ENCODE measurements around the gene PIP5K1C.
A peak's percentile ranks its signal among the peaks of the same experiment; 100 is the strongest.

Gene PIP5K1C

DNA sequence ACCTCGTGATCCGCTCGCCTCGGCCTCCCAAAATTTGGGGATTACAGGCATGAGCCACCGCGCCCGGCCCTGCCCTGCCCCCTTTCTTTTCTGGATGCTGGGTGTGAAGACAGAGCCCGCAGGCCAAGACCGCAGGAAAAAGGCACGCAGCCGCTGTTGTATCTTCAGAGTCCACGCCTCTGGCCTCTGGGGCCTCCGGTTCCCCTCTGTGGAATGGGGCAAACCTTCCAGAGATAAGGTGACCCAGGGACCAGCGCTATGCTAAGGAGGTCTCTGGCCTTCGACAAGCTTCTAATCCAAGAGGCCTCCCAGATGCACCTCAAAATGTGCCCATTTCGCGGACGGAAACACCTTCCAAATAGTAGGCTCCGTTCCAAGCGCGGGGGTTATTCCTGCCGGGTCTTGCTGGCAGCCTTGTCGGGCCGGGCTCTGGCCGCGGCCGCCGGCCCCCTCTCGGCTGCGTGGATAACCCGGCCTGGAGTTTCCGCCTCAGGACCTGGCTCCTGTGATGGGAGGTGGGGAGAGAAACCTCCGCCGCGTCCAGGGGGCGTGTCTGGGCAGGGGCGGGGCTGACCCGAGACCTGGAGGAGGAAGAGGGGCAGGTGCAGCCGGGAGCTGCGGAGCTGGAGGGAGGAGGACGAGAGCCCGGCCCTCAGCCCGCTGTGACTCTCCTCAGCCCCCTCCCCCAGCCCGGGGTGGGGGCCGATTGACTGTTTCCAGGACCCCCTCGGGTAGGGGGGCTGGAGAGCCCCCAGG is 21.0 kb upstream of the PIP5K1C start:
- peak; percentile 90 for DNase-seq

- no peak for DNase-seq
Observed at GRCh38 chr19:3720349-3720917, 20.2 kb upstream of the PIP5K1C start.

- no peak for DNase-seq
Observed at GRCh38 chr19:3719868-3720267, 19.6 kb upstream of the PIP5K1C start.

GRCh38 chr19:3716147-3716668 is 15.9 kb upstream of the PIP5K1C start:
- no peak for DNase-seq

GRCh38 chr19:3712663-3713611 is 12.7 kb upstream of the PIP5K1C start:
- DNase-seq, result no peak

DNA sequence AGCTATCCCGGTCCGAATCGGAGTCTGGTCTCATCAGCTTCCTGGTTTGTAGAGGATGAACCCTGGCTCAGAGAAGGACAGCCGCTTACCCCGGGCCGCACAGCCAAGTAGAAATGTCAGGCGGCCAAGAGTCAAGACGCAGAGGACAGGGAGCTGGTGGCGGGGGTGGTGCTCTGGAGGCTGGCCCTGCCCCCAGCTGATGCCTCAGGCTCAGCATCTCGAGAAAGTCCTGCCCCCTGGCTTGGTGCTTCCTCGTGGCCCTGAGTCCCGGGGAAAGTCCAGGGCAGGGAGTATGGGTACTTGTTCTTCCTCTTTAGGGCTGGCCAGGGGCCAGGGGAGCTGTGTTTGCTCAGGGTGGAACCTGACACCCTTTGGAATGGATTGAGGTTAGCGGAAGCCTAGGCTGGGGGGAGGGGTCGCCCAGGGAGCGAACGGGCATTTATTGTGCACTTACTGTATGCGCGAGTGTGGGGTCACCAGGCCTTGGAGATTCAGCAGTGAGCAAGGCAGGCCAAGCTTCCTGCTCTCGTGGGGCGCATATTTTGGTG is 10.1 kb upstream of the PIP5K1C start:
- DNase-seq, result no peak

DNA sequence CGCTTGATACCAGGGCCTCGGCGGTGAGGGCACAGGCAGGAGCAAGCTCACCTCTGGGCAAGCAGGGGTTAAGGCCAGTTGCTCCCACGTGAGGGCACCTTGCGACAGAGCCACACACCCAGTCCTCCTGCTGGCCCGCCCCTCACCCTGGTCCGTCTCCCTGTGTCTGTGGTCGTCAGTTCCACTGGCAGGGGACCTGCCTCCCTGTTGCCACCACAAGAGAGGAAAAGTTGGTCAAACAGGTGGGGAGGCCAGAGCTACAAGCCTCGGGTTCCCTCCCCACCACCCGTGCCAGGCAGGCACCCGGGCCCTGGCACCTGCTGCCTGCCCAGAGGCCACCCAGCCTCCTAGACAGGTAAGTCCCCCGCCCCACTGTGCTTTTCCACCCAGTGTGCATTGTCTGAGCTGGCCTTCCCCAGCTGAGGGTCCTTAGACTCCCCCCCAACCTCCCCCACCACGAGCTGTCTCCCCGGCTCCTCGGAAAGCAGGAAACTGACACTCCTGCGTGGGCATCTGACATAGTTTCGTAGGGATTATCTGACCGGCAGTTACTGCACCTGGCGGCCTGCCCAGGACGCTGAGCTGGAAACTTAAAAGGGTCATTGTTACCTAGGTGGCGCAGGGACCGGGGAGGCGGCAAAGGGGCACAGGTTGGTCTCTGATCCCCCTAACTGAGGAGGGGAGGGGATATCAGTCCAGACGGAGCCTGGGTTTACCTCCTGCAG is 8.1 kb upstream of the PIP5K1C start, which contains the start of gene TJP3:
TSS of gene TJP3 (plus strand) at position 178 of the 725 bp plus-strand sequence. CDS start 20,049 bp downstream, outside the sequence.
- no peak for DNase-seq

- DNase-seq, result no peak
Observed at GRCh38 chr19:3707868-3708206, 7.6 kb upstream of the PIP5K1C start.

GRCh38 chr19:3701200-3701599 is 932 bp upstream of the PIP5K1C start:
- DNase-seq, result no peak

DNA sequence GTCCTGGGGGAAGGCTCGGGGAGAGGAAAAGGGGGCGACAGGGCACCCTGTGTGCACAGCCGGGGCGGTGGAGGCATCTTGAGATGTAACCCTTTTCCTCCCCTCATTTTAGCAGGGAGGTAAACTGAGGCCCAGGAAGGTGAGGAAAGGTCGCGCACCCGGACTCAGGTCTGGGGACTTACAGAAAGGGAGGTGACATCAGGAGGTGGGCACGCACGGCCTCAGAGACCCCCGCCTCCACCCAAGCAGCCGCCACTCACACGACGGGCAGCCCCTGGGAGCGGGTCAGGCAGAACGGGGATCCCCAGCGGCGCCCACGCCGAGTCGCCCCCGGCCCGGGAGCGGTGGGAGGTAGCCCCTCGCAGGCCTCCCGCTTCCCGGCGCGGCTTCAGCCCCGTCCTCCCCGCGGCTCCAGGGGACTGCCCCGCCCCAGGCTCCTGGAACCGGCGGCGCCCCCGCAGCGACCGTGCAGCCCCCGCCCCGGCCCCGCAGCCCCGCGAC is 477 bp downstream of the PIP5K1C start:
- DNase-seq, result no peak

DNA sequence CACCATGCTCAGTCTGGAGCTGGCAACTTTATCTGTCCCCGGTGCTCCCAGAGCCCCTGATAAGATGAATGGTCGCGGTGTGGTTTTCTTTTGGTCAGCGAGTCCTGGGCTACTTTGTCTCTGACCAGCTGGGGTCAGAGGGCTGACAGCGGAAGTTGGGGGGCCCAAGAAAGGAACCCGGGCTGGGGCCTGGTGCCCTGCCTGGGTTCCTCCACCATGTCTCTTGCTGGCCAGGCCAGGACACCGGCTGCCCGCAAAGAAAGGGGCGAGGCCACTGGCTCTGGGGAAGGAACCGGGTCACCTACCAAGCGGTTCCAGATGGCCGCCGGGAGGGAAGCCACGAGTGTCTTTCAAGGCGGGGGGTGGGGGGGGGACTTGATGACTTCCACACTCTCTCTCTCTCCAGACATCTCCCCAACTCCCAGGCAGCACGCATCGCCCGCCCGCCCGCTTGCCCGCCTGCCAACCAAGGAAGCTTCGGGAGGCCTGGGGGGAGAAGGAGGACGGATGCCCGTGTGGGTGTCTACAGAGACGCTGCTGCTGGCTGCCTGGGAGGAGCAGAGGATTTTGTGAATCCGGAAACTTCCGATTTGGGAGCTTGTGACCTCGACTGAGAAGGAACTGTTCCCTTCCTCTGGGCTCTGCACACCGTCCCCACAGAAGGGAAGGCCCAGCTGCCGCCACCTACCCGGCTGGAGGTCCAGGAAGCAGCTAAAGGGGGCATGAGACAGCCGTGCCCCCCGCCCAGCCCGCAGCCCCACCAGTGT is 1.1 kb downstream of the PIP5K1C start:
- no peak for DNase-seq

GRCh38 chr19:3698386-3698950 is 1.8 kb downstream of the PIP5K1C start:
- DNase-seq, result no peak

- DNase-seq, result no peak
Observed at GRCh38 chr19:3697671-3698385, 2.4 kb downstream of the PIP5K1C start.

- DNase-seq, result no peak
Observed at GRCh38 chr19:3697094-3697493, 3.2 kb downstream of the PIP5K1C start.

- no peak for DNase-seq
Observed at GRCh38 chr19:3696660-3696995, 3.6 kb downstream of the PIP5K1C start.

- no peak for DNase-seq
Observed at GRCh38 chr19:3695986-3696659, 4.1 kb downstream of the PIP5K1C start.

- DNase-seq, result no peak
Observed at GRCh38 chr19:3695124-3695733, 5.0 kb downstream of the PIP5K1C start.

- no peak for DNase-seq
Observed at GRCh38 chr19:3694361-3695123, 5.7 kb downstream of the PIP5K1C start.
